Liver (tissue), 9 donors: ENCODE results near the gene DNM3. TPM values are rescaled to one million over a fixed set of nuclear protein-coding genes. Genes with fewer than 3 reads are reported as not detected.

Experiments used
- DNase-seq: peaks from one replicate; pipeline ENCODE4 v3.0.0-alpha.2; 2017; ENCODE audit warnings: low spot score
- H3K27ac ChIP-seq, 2 donors: one replicate each; pipeline ENCODE4 v1.7.0; 2013; ENCODE audit warnings: inconsistent platforms in 2 of 2, low read length in 2 of 2, control low read depth in 1 of 2, low read depth in 1 of 2, mild to moderate bottlenecking in 1 of 2
- H3K27me3 ChIP-seq, 4 donors: one replicate each; pipeline versions ENCODE4 v1.6.1 to v1.7.0; 2013; ENCODE audit warnings: low read length in 3 of 4, inconsistent platforms in 1 of 4, mild to moderate bottlenecking in 1 of 4, moderate library complexity in 1 of 4; ENCODE audit not compliant: control insufficient read depth in 4 of 4, insufficient read depth in 4 of 4
- H3K36me3 ChIP-seq, 4 donors: one replicate each; pipeline versions ENCODE4 v1.6.1 to v1.7.0; 2013; ENCODE audit warnings: low read length in 3 of 4, mild to moderate bottlenecking in 3 of 4, low read depth in 1 of 4, moderate library complexity in 1 of 4; ENCODE audit not compliant: control insufficient read depth in 4 of 4, insufficient read depth in 3 of 4
- H3K4me1 ChIP-seq, 4 donors: one replicate each; pipeline versions ENCODE4 v1.6.1 to v1.7.0; 2013; ENCODE audit warnings: low read length in 3 of 4, mild to moderate bottlenecking in 3 of 4, moderate library complexity in 1 of 4; ENCODE audit not compliant: control insufficient read depth in 4 of 4, insufficient read depth in 4 of 4
- H3K4me3 ChIP-seq, 3 donors: one replicate each; pipeline versions ENCODE4 v1.6.1 to v1.7.0; 2013; ENCODE audit warnings: low read length in 3 of 3, control low read depth in 1 of 3, low read depth in 1 of 3, mild to moderate bottlenecking in 1 of 3
- H3K9ac ChIP-seq, 2 donors: one replicate each; pipeline ENCODE4 v1.7.0; 2013; ENCODE audit warnings: low read length in 2 of 2, mild to moderate bottlenecking in 2 of 2, moderate library complexity in 2 of 2, control low read depth in 1 of 2, low read depth in 1 of 2
- H3K9me3 ChIP-seq, 4 donors: one replicate each; pipeline versions ENCODE4 v1.6.1 to v1.7.0; 2013; ENCODE audit warnings: low read length in 3 of 4; ENCODE audit not compliant: control insufficient read depth in 4 of 4
- ATF3 ChIP-seq: IDR thresholded peaks from 2 replicates; pipeline ENCODE4 v1.6.1; 2016; ENCODE audit warnings: antibody characterized with exemption
- CTCF ChIP-seq: fragments of 150-350 bp; IDR thresholded peaks from 2 replicates; pipeline ENCODE4 v1.5.1; 2017; ENCODE audit warnings: improper control_type of control experiment, low read depth, low read length; ENCODE audit not compliant: missing input control
- EGR1 ChIP-seq, 2 donors: IDR thresholded peaks; 2 replicates each; pipeline ENCODE4 v1.6.1; 2016 to 2018; ENCODE audit warnings: antibody characterized with exemption in 2 of 2, low read depth in 2 of 2
- FOXA1 ChIP-seq: IDR thresholded peaks from 2 replicates; pipeline ENCODE4 v1.6.1; 2016; ENCODE audit warnings: antibody characterized with exemption
- FOXA2 ChIP-seq: IDR thresholded peaks from 2 replicates; pipeline ENCODE4 v1.6.1; 2016; ENCODE audit warnings: antibody characterized with exemption
- GABPA ChIP-seq, 2 donors: IDR thresholded peaks in 1 of 2; conservative IDR thresholded peaks in 1 of 2; 2 replicates each; pipeline ENCODE4 v1.6.1; 2016; ENCODE audit warnings: antibody characterized with exemption in 2 of 2, mild to moderate bottlenecking in 1 of 2, moderate library complexity in 1 of 2
- HNF4A ChIP-seq, 2 donors: conservative IDR thresholded peaks; 2 replicates each; pipeline ENCODE4 v1.6.1; 2016; ENCODE audit warnings: antibody characterized with exemption in 2 of 2, mild to moderate bottlenecking in 2 of 2
- HNF4G ChIP-seq: IDR thresholded peaks from 2 replicates; pipeline ENCODE4 v1.6.1; 2016; ENCODE audit warnings: antibody characterized with exemption
- JUND ChIP-seq, 2 donors: IDR thresholded peaks; 2 replicates each; pipeline ENCODE4 v1.6.1; 2016; ENCODE audit warnings: antibody characterized with exemption in 2 of 2
- MAX ChIP-seq: IDR thresholded peaks from 2 replicates; pipeline ENCODE4 v1.6.1; 2016; ENCODE audit warnings: antibody characterized with exemption
- NR2F2 ChIP-seq: IDR thresholded peaks from 2 replicates; pipeline ENCODE4 v1.6.1; 2016; ENCODE audit warnings: antibody characterized with exemption
- RAD21 ChIP-seq, 2 donors: IDR thresholded peaks; 2 replicates each; pipeline ENCODE4 v1.6.1; 2016; ENCODE audit warnings: antibody characterized with exemption in 2 of 2, mild to moderate bottlenecking in 2 of 2
- REST ChIP-seq: IDR thresholded peaks from 2 replicates; pipeline ENCODE4 v1.6.1; 2016; ENCODE audit warnings: antibody characterized with exemption, mild to moderate bottlenecking
- RXRA ChIP-seq, 2 donors: IDR thresholded peaks; 2 replicates each; pipeline ENCODE4 v1.6.1; 2017 to 2018; ENCODE audit warnings: antibody characterized with exemption in 2 of 2, mild to moderate bottlenecking in 1 of 2
- SP1 ChIP-seq: IDR thresholded peaks from 2 replicates; pipeline ENCODE4 v1.6.1; 2018; ENCODE audit warnings: antibody characterized with exemption, mild to moderate bottlenecking
- TAF1 ChIP-seq: conservative IDR thresholded peaks from 2 replicates; pipeline ENCODE4 v1.6.1; 2016; ENCODE audit warnings: antibody characterized with exemption, mild to moderate bottlenecking
- YY1 ChIP-seq: IDR thresholded peaks from 2 replicates; pipeline ENCODE4 v1.6.1; 2016; ENCODE audit warnings: antibody characterized with exemption, mild to moderate bottlenecking
- ZBTB33 ChIP-seq: IDR thresholded peaks from 2 replicates; pipeline ENCODE4 v1.6.1; 2016; ENCODE audit warnings: antibody characterized with exemption
- WGBS: extraction: QIAGEN DNeasy Blood & Tissue Kit; methylation state at CpG from one replicate; pipeline ENCODE4 v1.1.7; 2013; 5-methylcytosine and 5-hydroxymethylcytosine counted together
- polyA plus RNA-seq, 2 donors: library from polyadenylated mRNA; stranded (reverse) in 1 of 2; unstranded in 1 of 2; fragments of 200-250 nt in 1 of 2; fragments of >200 nt in 1 of 2; fragmentation: Nextera tagmentation in 1 of 2; extraction: Ambion mirVana in 1 of 2; gene quantifications; one replicate each; pipeline versions ENCODE4 v1.2.1 to v1.2.3, GENCODE V29; 2013 to 2015
- total RNA-seq, 2 donors: library from RNA; depleted of rRNA; stranded (reverse); fragments of >200 nt; gene quantifications; one replicate each; pipeline ENCODE4 v1.2.3, GENCODE V29; 2014
- donor health status: healthy.
- donor health status: healthy.
- donor health status: healthy.
- donor health status: healthy.
- donor health status: healthy.

DNM3 gene
- total and polyA plus RNA-seq, 4 donors: 0.08 to 3.2 (median 1.0) TPM

GRCh38 chr1:171890131-171890530 is 48.8 kb downstream of the DNM3 start:
- H3K36me3 ChIP-seq: no peaks in the 10 kb centered on the region
- 80% methylated on average over 1 of the region's 1 CpG for WGBS
- H3K9ac ChIP-seq: no peak overlapping the region
- H3K9me3 ChIP-seq: peaks cover 0 to 2% (median 0%) of the 10 kb centered on the region in 4 donors
- H3K4me3 ChIP-seq: no peak overlapping the region
- no peaks in the 10 kb centered on the region for H3K27me3 ChIP-seq
- no peak for DNase-seq
- no peak overlapping the region for H3K27ac ChIP-seq
- TF ChIP-seq REST: no peak
- no peak for TF ChIP-seq EGR1 (IDR thresholded peaks at IDR 0.05; ENCODE audit: low read depth in 2 of 2)
- TF ChIP-seq HNF4G: no peak
- no peak for TF ChIP-seq YY1
- TF ChIP-seq NR2F2: no peak
- no peak for TF ChIP-seq RAD21 (IDR thresholded peaks at IDR 0.05)
- no peak for TF ChIP-seq GABPA (IDR thresholded peaks at IDR 0.05 in 1 of 2, conservative IDR thresholded peaks at IDR 0.05 in 1 of 2)
- no peaks in the 10 kb centered on the region for H3K4me1 ChIP-seq

- H3K9me3 ChIP-seq: peaks cover 0 to 2% (median 0%) of the 10 kb centered on the region in 4 donors
- H3K9ac ChIP-seq: no peak overlapping the region
- H3K27me3 ChIP-seq: no peaks in the 10 kb centered on the region
- no peak overlapping the region for H3K4me3 ChIP-seq
- no peaks in the 10 kb centered on the region for H3K4me1 ChIP-seq
- H3K27ac ChIP-seq: no peak overlapping the region
- WGBS: 90% methylated on average over 2 of the region's 2 CpGs
- H3K36me3 ChIP-seq: no peaks in the 10 kb centered on the region
- TF ChIP-seq YY1: no peak
- no peak for TF ChIP-seq HNF4G
- no peak for TF ChIP-seq EGR1 (IDR thresholded peaks at IDR 0.05; ENCODE audit: low read depth in 2 of 2)
- TF ChIP-seq JUND (IDR thresholded peaks at IDR 0.05): no peak
- no peak for TF ChIP-seq SP1
- no peak for TF ChIP-seq TAF1
- no peak for TF ChIP-seq ATF3
- no peak for TF ChIP-seq FOXA1
- TF ChIP-seq FOXA2: no peak
- TF ChIP-seq NR2F2: no peak
- TF ChIP-seq CTCF: no peak
- TF ChIP-seq RAD21 (IDR thresholded peaks at IDR 0.05): no peak
- no peak for TF ChIP-seq RXRA (IDR thresholded peaks at IDR 0.05)
- TF ChIP-seq REST: no peak
- no peak for TF ChIP-seq GABPA (IDR thresholded peaks at IDR 0.05 in 1 of 2, conservative IDR thresholded peaks at IDR 0.05 in 1 of 2)
- no peak for TF ChIP-seq MAX
- no peak for TF ChIP-seq HNF4A (conservative IDR thresholded peaks at IDR 0.05)
- TF ChIP-seq ZBTB33: no peak
- DNase-seq: no peak
These were observed 55.8 kb downstream of the DNM3 start for GRCh38 chr1:171896936-171897703.
